ENCODE measurements around the gene KLK13.

The KLK13 gene

GRCh38 chr19:51064534-51065220 is at the start of gene KLK13:
TSS of gene KLK13 (minus strand) at chr19:51065092. CDS start at chr19:51065067, 25 bp downstream.
- FAIRE-seq: no peak

GRCh38 chr19:51114087-51114729 is 49.3 kb upstream of the KLK13 start:
- no peak for FAIRE-seq

- no peak for FAIRE-seq
These were observed 46.7 kb upstream of the KLK13 start for GRCh38 chr19:51111606-51112005.

- no peak for FAIRE-seq
These were observed 45.7 kb upstream of the KLK13 start for GRCh38 chr19:51110666-51110971.

GRCh38 chr19:51108805-51109146 is 43.9 kb upstream of the KLK13 start:
- no peak for FAIRE-seq

GRCh38 chr19:51108066-51108804 is 43.3 kb upstream of the KLK13 start, which contains the start of gene CTU1:
TSS of gene CTU1 (minus strand) at chr19:51108409. CDS start at chr19:51104569, 3,840 bp downstream.
- peak; percentile 98 for FAIRE-seq

GRCh38 chr19:51107406-51108065 is 42.6 kb upstream of the KLK13 start:
- no peak for FAIRE-seq

GRCh38 chr19:51103926-51104341 is 39.0 kb upstream of the KLK13 start:
- FAIRE-seq: no peak

- FAIRE-seq: no peak
These were observed 38.1 kb upstream of the KLK13 start for GRCh38 chr19:51102991-51103390.

- no peak for FAIRE-seq
These were observed 36.4 kb upstream of the KLK13 start for GRCh38 chr19:51101171-51101865.

- FAIRE-seq: no peak
These were observed 35.7 kb upstream of the KLK13 start for GRCh38 chr19:51100601-51101000.

GRCh38 chr19:51099047-51099382 is 34.1 kb upstream of the KLK13 start:
- FAIRE-seq: no peak

- no peak for FAIRE-seq
These were observed 33.6 kb upstream of the KLK13 start for GRCh38 chr19:51098365-51099046.

- no peak for FAIRE-seq
These were observed 32.9 kb upstream of the KLK13 start for GRCh38 chr19:51097796-51098195.

GRCh38 chr19:51097166-51097738 is 32.4 kb upstream of the KLK13 start:
- no peak for FAIRE-seq

- no peak for FAIRE-seq
These were observed 31.7 kb upstream of the KLK13 start for GRCh38 chr19:51096473-51097165.

GRCh38 chr19:51094696-51095279 is 29.9 kb upstream of the KLK13 start:
- FAIRE-seq: no peak

- no peak for FAIRE-seq
These were observed 28.8 kb upstream of the KLK13 start for GRCh38 chr19:51093510-51094345.

- no peak for FAIRE-seq
These were observed 28.2 kb upstream of the KLK13 start for GRCh38 chr19:51093101-51093500.

All from G401.6 (cell line).